ENCODE measurements around the gene CLSTN2.

Gene CLSTN2

DNA sequence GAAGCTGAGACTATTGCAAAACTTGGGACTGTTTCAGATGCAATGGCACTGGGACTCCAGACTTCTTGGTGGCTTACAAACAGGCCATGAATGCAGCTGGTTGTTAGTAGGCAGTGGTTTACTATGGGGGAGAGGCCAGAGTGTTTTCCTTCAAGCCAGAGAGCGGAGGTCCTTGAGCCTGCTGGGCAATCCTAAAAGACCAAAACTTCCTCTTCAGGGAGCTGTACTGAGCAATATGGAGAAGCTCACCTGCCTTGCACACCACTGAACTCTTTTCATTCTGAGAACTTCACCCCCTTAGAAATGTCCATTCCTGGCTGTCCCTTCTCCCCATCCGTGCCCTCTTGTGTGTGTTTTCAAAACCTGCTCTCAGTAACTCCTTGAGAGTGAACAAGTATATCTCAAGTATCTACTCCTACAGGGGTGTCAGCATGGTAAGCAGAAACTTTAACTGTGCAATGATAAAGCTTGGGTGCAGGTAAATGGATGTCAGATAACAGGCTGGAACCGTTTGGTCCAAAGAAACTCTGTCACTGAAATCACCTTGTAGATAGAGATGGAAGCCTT is 213.9 kb downstream of the CLSTN2 start:
- no peak for DNase-seq (ENCODE audit: low spot score)

DNA sequence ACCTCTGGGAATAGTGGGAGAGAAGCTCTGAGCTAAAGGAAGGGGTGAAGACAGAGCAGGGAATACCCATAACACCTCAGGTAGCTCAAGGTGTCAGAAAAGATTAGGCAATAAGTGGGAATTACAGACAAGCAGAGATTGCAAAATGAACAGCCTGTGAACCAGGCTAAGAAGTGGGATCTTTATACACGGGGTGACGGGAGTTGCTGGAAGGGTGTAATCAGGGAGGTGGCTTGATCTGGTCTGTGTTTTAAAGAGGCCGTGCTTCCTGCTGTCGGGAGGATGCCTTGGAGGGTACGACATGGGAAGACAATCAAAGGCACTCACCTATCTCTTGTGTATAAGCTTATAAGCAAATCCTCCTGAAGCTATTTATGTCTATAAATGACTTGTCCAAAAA is 216.3 kb downstream of the CLSTN2 start:
- no peak for DNase-seq (ENCODE audit: low spot score)

DNA sequence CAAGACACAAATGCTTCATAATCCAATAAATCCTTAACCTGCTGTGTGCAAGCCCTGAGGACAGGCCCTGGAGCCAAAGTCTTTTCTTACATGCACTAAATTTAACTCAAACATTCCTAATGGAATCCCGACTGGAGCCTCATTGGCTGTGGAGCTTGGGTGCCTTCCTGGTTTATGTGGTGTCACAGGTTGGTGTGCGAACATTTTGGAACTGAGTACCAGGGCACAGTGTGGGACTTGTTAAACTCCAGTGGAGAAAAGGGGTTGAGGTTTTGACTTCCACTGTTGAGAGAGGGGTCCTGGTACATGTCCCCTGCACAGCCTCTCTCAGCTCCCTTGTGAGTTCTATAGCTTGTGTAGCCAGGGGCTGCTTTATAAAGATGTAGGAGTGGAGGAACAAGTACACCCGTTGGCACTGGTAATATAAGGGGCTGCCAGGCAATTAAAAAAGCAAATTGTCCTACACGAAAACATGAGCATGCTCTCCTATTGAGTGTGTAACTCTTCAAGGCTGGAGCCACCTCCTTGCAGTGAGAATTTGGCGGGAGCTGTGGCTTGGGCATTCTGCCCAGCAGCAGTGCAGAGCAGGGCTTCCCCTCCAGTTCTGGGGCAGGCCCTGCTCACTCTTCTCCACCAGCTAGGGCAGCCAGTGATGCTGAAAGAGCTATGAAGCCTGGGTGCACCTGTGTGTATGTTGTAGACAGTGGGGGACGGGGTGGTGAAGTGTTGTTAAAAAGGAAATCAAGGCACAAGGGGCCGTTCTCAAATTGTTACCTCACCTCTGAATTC is 218.1 kb downstream of the CLSTN2 start:
- no peak for DNase-seq (ENCODE audit: low spot score)

DNA sequence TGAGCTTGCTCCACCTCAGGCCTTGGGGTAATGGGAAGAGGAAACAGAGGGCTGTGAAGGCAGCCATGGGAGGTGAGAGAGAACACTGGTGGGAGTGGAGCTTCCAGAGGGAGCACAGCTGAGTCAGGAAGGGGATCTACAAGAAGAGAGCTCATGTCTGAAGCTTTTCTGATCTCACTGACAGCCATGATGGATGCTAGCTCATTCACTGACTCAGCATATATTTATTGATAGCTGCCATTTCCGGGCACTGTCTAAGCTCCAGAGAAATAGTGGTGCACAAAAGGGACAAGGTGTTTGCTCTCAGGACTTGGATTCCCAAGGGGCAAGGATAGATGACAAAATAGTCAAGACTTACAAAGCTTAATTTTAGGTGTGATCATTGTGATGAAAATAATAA is 218.8 kb downstream of the CLSTN2 start:
- DNase-seq (ENCODE audit: low spot score), result no peak

DNA sequence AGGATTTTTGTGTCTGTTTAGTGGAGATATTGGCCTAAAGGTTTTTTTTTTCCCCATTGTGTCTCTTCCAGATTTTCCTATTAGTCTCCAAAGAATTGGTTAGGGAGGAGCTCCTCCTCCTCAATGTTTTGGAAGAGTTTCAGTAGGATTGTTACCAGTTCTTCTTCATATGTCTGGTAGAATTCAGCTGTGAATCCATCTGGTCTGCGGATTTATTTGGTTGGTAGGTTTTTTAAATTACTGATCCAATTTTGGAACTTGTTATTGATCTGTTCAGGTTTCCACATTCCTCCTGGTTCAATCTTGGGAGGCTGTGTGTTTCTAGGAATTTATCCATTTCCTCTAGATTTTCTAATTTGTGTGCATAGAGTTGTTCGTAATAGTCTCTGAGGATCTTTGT is 222.2 kb downstream of the CLSTN2 start:
- no peak for DNase-seq (ENCODE audit: low spot score)

DNA sequence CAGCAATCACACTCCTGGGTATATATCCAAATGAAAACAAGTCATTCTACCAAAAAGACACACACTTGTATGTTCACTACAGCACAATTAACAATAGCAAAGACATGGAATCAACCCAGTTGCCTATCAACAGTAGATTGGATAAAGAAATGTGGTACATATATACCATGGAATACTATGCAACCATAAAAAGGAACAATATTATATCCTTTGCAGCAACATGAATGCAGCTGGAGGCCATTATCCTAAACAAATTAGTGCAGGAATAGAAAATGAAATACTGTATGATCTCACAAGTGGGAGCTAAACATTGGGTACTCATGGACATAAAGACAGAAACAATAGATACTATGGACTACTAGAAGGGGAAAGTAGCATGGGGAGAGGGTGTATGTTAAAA is 224.7 kb downstream of the CLSTN2 start:
- no peak for DNase-seq (ENCODE audit: low spot score)

DNA sequence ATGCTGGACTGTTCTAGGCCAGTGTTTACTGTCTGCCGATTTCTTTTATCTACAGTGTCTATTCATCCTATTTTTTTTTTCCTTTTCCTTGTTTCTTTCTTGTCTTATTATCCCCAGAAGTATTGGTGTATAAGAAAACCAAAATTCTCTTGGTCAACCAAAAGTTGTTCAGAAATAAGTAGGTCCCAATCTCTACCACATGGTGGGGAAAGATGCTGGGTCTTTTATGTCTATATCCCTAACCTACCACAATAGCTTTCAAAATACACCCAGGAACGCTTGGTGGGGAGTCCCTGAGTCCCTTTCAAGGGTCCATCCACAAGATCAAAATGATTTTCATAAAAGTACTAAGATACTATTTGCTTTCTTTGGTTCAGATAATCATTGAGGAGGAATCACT is 225.6 kb downstream of the CLSTN2 start:
- no peak for DNase-seq (ENCODE audit: low spot score)

DNA sequence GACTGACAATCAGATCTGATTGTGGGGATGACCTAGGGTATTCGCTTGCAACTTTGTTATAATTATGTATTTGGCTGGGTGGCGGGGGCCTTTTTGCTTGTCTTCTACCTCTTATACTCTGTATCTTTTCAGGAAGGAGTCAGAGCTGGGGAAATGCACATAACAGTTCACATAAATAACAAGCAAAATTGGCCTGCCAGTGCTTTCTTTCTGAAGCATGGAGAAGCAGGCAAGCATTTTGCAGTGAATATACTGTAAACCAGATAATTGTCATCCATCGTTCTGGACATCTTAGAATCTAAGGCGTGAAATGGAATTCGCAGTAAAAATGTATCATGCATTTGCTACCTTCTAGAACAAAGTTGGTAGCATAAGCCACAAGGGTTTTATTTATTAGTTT is 227.6 kb downstream of the CLSTN2 start:
- DNase-seq (ENCODE audit: low spot score), result no peak

DNA sequence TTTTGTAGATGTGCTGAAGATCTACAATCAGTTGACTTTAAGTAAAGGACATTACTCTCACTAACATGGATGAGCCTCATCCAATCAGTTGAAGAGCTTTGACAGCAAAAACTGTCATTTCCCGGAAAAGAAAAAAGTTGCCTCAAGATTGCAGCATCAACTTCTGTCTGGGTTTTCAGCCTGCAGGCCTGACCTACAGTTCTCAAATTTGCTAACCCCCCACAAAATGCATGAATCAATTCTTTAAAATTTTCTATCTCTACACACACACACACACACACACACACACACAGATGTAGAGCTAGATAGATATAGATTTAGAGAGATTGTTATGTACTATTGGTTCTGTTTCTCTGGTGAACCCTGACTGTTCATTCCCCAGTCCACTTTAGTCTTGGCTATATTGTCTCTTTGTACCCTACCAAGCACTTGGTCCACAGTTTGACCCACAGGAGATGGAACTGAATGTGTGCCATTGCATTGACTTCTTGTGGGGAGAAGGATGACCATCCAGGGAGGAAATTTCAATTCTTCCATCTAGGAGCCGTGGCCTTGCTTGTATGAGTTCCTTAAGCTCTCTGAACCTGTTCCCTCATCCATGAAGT is 228.3 kb downstream of the CLSTN2 start:
- DNase-seq (ENCODE audit: low spot score), result no peak

DNA sequence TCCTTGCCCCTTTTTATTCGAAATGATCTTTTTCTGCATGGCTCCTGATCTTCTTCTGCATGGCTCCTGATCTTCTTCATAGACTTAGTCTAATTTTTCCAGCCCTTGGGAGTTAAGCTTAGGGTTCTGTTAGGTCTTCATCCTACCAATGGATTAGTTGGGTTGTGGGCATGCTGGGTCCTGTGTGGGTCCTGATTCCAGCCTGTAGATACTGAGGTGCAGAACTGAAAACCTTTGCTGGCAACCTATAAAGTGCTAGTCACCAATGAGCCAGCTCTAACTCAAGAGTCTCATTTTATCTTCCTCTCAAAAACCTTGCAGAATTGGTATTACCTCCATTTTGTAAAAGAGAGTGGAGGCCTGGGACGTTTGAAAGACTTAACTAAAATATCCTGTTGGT is 229.2 kb downstream of the CLSTN2 start:
- no peak for DNase-seq (ENCODE audit: low spot score)

DNA sequence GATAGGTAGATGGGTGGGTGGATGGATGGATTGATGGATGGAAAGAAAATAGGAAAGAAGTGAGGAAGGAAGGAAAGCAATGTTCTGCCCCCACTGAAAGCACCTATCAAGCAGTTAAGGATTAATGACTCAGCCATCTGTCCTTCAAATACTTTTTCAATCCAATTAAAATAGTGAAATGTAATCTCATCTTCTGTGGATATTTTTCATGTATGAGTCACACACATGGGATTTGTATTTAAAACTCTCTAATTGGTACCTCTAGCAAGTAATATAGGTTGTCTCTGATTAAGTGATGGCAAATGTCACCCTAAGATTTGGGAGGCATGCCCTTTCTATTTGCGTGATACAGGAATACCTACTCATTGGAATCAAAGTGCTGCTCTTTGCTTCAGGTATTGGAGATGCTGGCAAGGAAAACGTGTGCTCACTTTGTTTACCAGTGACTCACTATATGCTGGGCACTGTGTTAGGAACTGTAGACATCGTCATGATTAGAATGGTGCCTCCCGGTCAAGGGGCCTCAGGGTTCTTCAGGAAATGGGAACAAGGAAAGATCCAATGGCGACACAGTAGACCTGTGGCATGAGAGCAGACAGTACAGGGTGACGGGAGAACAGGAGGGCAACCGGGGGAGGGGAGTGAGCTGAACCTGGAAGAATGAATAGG is 230.1 kb downstream of the CLSTN2 start:
- no peak for DNase-seq (ENCODE audit: low spot score)

DNA sequence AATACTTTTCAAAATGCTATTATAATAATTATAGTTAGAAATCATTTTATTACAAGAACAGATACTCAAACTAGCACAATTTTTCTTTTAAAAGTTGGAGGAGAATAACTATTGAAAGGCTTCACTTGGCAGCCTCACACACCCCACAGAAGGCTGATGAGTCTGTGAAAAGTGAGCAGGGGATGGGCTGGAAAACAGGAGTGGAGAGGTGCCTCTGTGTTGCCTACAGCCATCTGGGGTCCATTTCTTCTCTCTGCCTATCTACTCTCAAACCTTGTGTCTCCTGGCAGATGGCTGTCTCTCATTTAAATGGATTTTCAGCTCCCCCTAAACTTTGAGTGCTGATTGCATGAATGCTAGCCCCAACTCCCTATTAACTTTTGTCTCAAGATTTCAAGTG is 230.8 kb downstream of the CLSTN2 start:
- no peak for DNase-seq (ENCODE audit: low spot score)

DNA sequence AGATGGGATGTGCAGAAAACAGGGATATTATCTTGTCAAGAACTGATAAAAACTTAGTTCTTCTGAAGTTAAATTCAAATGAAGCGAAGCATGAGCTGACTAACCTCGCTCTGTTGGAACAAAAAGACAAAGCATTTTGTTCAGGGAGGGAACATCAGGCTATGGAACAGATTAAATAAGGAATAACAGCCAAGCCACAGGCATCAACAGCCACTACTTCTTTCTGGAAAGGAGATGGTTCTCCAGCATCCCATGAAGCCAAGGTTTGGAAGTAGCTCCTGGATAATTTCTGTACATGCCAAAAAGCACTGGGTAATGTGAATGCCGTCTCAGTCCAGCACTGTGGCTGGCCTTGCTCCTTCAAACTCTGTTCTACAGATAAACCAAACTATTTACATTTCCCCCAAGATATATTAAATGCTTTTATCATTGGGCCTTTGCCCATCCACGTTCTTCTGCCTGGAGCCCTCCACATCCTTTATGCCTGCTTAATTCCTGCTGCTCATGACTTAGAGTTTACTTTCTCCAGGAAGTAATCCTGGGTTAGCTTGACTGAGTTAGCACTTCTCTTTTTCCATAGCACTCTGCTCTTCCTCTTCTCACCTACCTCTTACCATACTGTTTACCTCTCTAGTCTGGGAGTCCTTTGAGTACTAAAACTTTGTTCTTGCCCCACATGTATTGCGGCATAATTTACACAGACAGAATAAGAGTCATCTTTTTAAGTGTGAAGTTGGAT is 232.0 kb downstream of the CLSTN2 start:
- DNase-seq (ENCODE audit: low spot score), result no peak

DNA sequence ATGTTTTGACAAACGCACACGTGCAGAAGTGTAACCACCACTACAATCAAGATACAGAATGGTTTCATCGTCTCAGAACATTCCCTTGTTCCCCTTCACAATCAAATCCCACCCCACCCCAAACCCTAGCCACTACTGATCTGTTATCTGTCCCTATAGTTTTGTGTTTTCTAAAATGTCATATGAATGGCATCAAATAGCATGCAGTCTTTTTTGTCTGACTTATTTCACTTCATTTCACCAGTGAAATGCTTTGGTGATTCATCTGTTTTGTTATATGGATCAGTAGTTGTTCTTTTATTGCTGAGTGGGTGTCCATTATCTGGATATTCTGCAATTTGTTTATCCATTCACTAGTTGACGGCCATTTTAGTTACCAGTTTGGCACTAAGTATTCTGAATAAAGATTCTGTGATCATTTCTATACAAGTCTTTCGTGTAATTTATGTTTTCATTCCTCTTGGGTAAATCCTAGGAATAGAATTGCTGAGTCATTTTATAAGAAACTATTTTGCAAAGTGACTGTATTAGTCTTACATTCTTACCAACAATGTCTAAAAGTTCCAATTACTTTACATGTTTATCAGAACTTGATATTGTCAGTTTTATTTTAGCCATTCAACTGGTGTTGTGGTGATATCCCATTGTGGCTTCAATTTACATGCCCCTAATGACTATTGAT is 232.8 kb downstream of the CLSTN2 start:
- DNase-seq (ENCODE audit: low spot score), result no peak

DNA sequence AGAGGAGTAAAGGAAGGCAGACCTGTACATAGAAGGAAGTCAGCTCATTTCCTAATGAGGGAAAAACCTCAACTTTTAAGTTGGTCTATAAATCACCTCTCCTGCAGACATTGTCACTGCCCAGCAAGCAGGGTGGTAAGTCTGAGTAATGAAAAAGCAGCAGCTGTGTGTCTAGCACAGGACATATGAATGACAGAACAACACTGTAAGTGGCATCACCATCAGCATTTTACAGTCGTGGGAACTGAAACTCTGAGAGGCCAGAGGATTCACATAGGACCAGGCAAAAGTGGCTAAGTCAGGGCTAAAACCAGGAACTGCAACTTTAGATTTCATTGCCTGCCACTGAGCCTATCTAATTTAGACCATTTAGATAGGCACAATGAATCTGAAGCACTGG is 235.6 kb downstream of the CLSTN2 start:
- DNase-seq (ENCODE audit: low spot score), result no peak

DNA sequence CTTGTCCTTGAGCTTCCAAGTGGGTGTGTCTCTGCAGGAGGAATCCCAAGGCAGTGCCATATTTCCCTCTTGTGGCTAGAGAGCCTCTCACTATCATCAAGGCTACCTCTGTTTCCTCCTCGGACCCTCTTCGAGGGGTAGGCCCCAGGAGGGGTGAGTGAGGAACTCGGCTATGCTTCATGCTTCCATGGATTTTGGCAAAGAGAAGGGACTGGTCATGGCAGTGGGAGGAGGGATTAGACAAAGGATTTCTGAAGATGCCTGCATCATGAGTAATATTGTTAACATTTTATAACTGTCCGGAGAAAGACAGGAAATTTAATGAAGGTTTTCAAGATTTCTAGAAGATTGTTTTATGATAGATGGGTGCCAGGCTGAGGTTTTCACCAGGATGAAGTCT is 241.5 kb downstream of the CLSTN2 start:
- DNase-seq (ENCODE audit: low spot score), result no peak

DNA sequence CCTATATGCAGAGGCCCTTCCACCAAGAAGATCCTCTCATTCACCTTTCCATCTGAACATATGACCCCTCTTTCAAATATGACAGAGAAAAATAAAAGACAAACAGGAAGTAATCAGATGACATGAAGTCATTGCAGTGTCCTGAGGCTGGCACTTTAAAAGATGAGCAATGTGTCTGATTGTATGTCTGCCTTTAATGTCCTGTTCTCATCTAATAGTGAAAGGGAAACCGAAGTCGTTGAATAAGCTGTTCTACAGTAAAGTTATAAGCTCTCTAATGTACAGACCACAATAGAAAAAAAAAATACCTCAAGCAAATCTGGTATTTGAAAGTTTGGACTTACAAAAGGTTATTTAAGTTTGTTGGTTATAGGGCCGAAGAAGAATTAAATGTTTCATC is 243.0 kb downstream of the CLSTN2 start:
- no peak for DNase-seq (ENCODE audit: low spot score)

DNA sequence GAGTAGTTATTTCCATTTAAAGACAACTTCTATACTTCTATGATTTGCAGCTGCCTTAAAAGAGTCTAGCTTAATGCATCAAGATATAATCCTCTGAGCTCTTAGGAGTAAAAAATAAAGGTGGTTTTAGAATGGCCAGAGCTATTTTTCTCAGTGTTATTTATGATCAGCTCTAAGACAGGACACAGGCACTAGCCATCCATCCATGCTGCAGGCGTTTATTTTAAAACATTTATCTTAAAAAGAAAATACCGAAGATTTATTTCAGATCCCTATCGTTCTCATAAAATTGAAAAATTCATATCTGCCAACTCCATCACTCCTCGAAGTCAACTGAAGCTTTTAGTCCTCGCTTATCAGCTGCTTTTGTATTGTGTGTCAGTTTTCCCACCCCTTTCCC is 243.5 kb downstream of the CLSTN2 start:
- DNase-seq (ENCODE audit: low spot score), result no peak

DNA sequence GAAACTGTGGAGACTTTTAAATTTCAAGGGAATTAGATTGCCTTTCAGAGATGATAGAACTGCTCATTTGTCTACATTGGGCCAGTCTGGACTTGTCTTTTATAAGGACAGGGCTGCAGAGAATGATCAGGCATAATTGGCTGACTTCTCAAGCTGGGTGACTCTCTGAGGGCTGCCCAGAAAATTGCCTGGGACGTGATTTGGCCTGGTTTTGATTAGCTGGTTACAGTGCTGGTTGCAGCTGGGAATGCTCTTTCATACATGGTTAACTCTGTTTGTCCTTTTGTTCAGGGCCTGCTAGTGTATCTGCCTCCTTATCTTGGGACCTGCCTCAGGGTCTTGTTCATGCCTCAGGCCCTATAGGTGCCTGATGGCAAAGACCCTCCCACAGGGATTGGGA is 245.6 kb downstream of the CLSTN2 start:
- no peak for DNase-seq (ENCODE audit: low spot score)

DNA sequence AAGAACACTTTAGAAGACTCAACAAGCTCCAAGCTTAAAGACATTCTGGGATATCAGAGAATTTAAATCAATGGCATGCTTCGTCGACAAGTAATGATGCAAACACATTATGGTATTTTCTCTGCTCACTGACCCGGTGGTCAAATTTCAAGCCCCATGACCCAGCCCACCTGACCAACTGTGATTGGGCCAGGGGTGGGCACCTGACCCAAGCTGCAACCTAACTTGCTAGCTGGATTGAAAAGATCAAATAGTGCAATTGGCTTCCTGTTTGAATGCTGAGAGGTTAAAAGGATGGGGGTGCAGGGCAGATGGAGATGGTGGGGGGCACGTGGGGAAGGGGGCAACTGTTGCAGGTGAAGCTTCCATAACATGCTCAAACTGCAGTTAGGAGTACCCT is 250.4 kb downstream of the CLSTN2 start:
- DNase-seq (ENCODE audit: low spot score), result no peak

DNA sequence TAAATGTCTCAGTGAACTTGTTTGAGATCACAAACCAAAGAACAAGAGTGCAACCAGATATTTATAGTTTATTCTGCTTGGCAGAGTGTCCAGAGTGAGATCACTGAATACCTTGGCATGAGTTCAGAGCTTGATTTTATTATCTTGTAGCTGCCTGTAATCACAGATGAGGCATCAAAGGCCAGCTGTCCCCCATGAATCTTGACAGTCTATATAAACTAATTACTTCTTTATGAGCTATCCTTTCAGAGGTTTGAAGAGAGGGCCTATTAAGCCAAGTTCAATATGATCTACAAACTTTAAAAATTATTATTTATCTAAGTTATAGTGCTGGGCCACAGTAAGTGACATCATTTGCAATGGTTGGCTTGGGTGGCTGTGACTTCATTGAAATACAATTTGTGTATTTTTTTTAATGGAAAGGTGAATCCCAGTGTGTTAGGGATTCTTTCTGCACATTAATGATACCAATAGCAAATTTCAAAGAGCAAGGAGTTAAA is 251.5 kb downstream of the CLSTN2 start:
- DNase-seq (ENCODE audit: low spot score), result no peak

DNA sequence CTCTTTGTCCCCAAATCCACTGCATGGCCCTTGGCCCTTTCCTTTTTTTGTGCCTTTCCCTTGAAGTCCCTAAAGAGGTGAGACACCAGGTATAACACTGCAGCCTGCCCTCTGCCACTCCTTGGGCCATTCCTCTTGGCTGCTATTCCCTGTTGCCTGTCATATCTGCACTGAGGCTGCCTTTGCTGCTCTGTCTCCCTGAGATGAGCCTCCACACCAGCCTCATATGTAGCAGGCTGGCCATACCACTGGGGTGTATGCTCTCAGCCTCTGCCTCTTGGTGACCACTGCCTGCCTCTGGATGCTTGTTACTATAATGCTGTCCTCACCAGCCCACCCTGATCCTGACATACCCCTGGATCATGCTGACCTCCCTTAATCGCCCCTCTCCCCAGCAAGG is 252.0 kb downstream of the CLSTN2 start:
- no peak for DNase-seq (ENCODE audit: low spot score)
